H1 (cell line): ENCODE results near the gene PANX1. TPM values are rescaled to one million over a fixed set of nuclear protein-coding genes. Genes with fewer than 3 reads are reported as not detected.

Experiments
- CTCF ChIA-PET: fragments of 300-600 bp; sonication (Branson Sonifier 250); formaldehyde crosslinking; loops from one replicate; lab custom pipeline; 2021; ENCODE audit not compliant: partially characterized antibody; lab: Charles Lee
- POLR2A ChIA-PET: fragments of 300-600 bp; sonication (Branson Sonifier 250); formaldehyde crosslinking; loops from one replicate; lab custom pipeline; 2021; ENCODE audit warnings: inconsistent platforms; ENCODE audit not compliant: partially characterized antibody; lab: Charles Lee
- DNase-seq, 2 experiments: peaks; one replicate each; pipeline versions ENCODE4 v3.0.0 to v3.0.0-alpha.2; 2010 to 2022; ENCODE audit warnings: low spot score in 2 of 2, low read depth in 1 of 2, mixed read lengths in 1 of 2
- FAIRE-seq: peaks from 2 replicates; lab custom pipeline; 2011; peaks lifted over from hg19 to GRCh38; lab: Jason Lieb, UNC
- H2AFZ ChIP-seq: 2 replicates; pipeline ENCODE4 v1.8.1; 2012; ENCODE audit warnings: low read length, inconsistent platforms
- H2AK5ac ChIP-seq: 2 replicates; pipeline ENCODE4 v1.6.1; 2013; ENCODE audit warnings: low read depth, low read length
- H2BK120ac ChIP-seq: replicated peaks from 2 replicates; pipeline ENCODE3; 2013; ENCODE audit warnings: low read depth, low read length, inconsistent platforms
- H2BK12ac ChIP-seq: 2 replicates; pipeline ENCODE4 v1.6.1; 2013; ENCODE audit warnings: low read depth, low read length
- H2BK15ac ChIP-seq: 2 replicates; pipeline ENCODE4 v1.6.1; 2013; ENCODE audit warnings: low read length
- H2BK20ac ChIP-seq: 2 replicates; pipeline ENCODE4 v1.6.1; 2013; ENCODE audit warnings: low read length
- H2BK5ac ChIP-seq: 2 replicates; pipeline ENCODE4 v1.6.1; 2013; ENCODE audit warnings: low read depth, low read length
- H3K14ac ChIP-seq: 2 replicates; pipeline ENCODE4 v1.6.1; 2013; ENCODE audit warnings: inconsistent platforms; ENCODE audit not compliant: insufficient read length
- H3K18ac ChIP-seq: 2 replicates; pipeline ENCODE4 v1.6.1; 2013; ENCODE audit warnings: low read length; ENCODE audit errors: extremely low read depth
- H3K23ac ChIP-seq: 2 replicates; pipeline ENCODE4 v1.6.1; 2013; ENCODE audit warnings: inconsistent platforms; ENCODE audit not compliant: insufficient read length
- H3K23me2 ChIP-seq: 2 replicates; pipeline ENCODE4 v1.6.1; 2013; ENCODE audit warnings: low read depth, low read length
- H3K27ac ChIP-seq: 2 replicates; pipeline ENCODE4 v1.6.1; 2011; ENCODE audit warnings: low read depth, low read length, inconsistent platforms
- H3K27me3 ChIP-seq, 4 experiments: replicated peaks in 1 of 4; 1 replicate in 1 of 4; 2 replicates in 3 of 4; pipeline versions ENCODE4 v1.6.1 to v1.8.1; 2011 to 2013; ENCODE audit warnings: low read length in 3 of 4, mild to moderate bottlenecking in 3 of 4, inconsistent platforms in 2 of 4, mixed read lengths in 2 of 4, moderate library complexity in 1 of 4; ENCODE audit not compliant: control insufficient read depth in 3 of 4, insufficient read depth in 3 of 4; ENCODE audit errors: extremely low read depth in 1 of 4
- H3K36me3 ChIP-seq, 4 experiments: 2 replicates each; pipeline versions ENCODE4 v1.6.1 to v1.8.1; 2011 to 2013; ENCODE audit warnings: mild to moderate bottlenecking in 4 of 4, low read length in 3 of 4, moderate library complexity in 2 of 4, control low read depth in 1 of 4, inconsistent platforms in 1 of 4; ENCODE audit not compliant: insufficient read depth in 4 of 4, control insufficient read depth in 2 of 4
- H3K4ac ChIP-seq: replicated peaks from 2 replicates; pipeline ENCODE3; 2013; ENCODE audit warnings: low read length, low read depth, mixed read lengths, inconsistent platforms; ENCODE audit not compliant: insufficient read length
- H3K4me1 ChIP-seq, 4 experiments: replicated peaks in 1 of 4; 1 replicate in 1 of 4; 2 replicates in 3 of 4; pipeline versions ENCODE4 v1.6.1 to v1.8.1; 2011 to 2013; ENCODE audit warnings: low read length in 3 of 4, inconsistent platforms in 2 of 4, mixed read lengths in 1 of 4; ENCODE audit not compliant: insufficient read depth in 4 of 4, control insufficient read depth in 3 of 4
- H3K4me2 ChIP-seq, 2 experiments: 2 replicates each; pipeline versions ENCODE4 v1.6.1 to v1.8.1; 2011 to 2013; ENCODE audit warnings: low read depth in 2 of 2, low read length in 2 of 2, control low read depth in 1 of 2, inconsistent platforms in 1 of 2, mild to moderate bottlenecking in 1 of 2; ENCODE audit not compliant: insufficient read depth in 1 of 2
- H3K4me3 ChIP-seq, 4 experiments: fragments of 200-600, 300-600 bp in 1 of 4; sonication (generic), shearing (Covaris generic), sonication (Bioruptor Twin) in 1 of 4; 2 replicates each; pipeline versions ENCODE4 v1.5.1 to v1.8.1; 2011 to 2016; ENCODE audit warnings: low read length in 4 of 4, low read depth in 3 of 4, control low read depth in 2 of 4, inconsistent platforms in 2 of 4, mild to moderate bottlenecking in 2 of 4, mixed read lengths in 1 of 4, moderate library complexity in 1 of 4; ENCODE audit not compliant: insufficient read depth in 2 of 4; ENCODE audit errors: extremely low read depth in 1 of 4
- H3K56ac ChIP-seq: replicated peaks from 2 replicates; pipeline ENCODE3; 2013; ENCODE audit warnings: low read depth, mild to moderate bottlenecking, mixed read lengths, low read length, inconsistent platforms; ENCODE audit not compliant: insufficient read length
- H3K79me1 ChIP-seq: 2 replicates; pipeline ENCODE4 v1.6.1; 2013; ENCODE audit warnings: low read depth, low read length, control low read depth
- H3K79me2 ChIP-seq, 2 experiments: 2 replicates each; pipeline versions ENCODE4 v1.6.1 to v1.8.1; 2012 to 2013; ENCODE audit warnings: low read length in 2 of 2, mild to moderate bottlenecking in 2 of 2, inconsistent platforms in 1 of 2; ENCODE audit not compliant: insufficient read depth in 2 of 2, control insufficient read depth in 1 of 2
- H3K9ac ChIP-seq, 4 experiments: replicated peaks in 1 of 4; 1 replicate in 1 of 4; 2 replicates in 3 of 4; pipeline versions ENCODE4 v1.6.1 to v1.8.1; 2011 to 2013; ENCODE audit warnings: low read depth in 3 of 4, low read length in 3 of 4, control low read depth in 2 of 4, mild to moderate bottlenecking in 2 of 4, moderate library complexity in 2 of 4, inconsistent platforms in 1 of 4; ENCODE audit errors: extremely low read depth in 1 of 4
- H3K9me3 ChIP-seq, 2 experiments: 2 replicates each; pipeline versions ENCODE4 v1.6.1 to v1.8.1; 2012 to 2013; ENCODE audit warnings: mild to moderate bottlenecking in 2 of 2, moderate library complexity in 2 of 2, control low read depth in 1 of 2, inconsistent platforms in 1 of 2, low read depth in 1 of 2, low read length in 1 of 2, mixed read lengths in 1 of 2; ENCODE audit not compliant: insufficient read depth in 2 of 2
- H4K20me1 ChIP-seq, 2 experiments: replicated peaks in 1 of 2; 2 replicates each; pipeline versions ENCODE3 to v1.8.1; 2011 to 2013; ENCODE audit warnings: inconsistent platforms in 2 of 2, low read length in 2 of 2, mild to moderate bottlenecking in 1 of 2; ENCODE audit not compliant: insufficient read depth in 2 of 2, control insufficient read depth in 1 of 2
- H4K5ac ChIP-seq: 2 replicates; pipeline ENCODE4 v1.6.1; 2013; ENCODE audit warnings: low read length, low read depth, mixed read lengths, inconsistent platforms; ENCODE audit not compliant: insufficient read length
- H4K8ac ChIP-seq: 2 replicates; pipeline ENCODE4 v1.8.0; 2013; ENCODE audit warnings: mild to moderate bottlenecking, moderate library complexity, low read length, inconsistent platforms; ENCODE audit not compliant: insufficient read depth; ENCODE audit errors: extremely low read depth
- H4K91ac ChIP-seq: replicated peaks from 2 replicates; pipeline ENCODE3; 2013; ENCODE audit warnings: low read length, mixed read lengths, inconsistent platforms; ENCODE audit not compliant: insufficient read length
- CEBPB ChIP-seq: IDR thresholded peaks from 2 replicates; pipeline ENCODE4 v1.6.1; 2012; ENCODE audit warnings: low read depth, low read length
- EP300 ChIP-seq, 2 experiments: IDR thresholded peaks; 1 replicate in 1 of 2; 2 replicates in 1 of 2; pipeline ENCODE4 v1.6.1; 2011 to 2012; ENCODE audit warnings: low read depth in 2 of 2, low read length in 2 of 2, mild to moderate bottlenecking in 2 of 2, borderline replicate concordance in 1 of 2, inconsistent platforms in 1 of 2, moderate library complexity in 1 of 2
- WGBS, 2 experiments: shearing (Covaris generic) in 1 of 2; methylation state at CpG; one replicate each; pipeline versions ENCODE4 v1.1.6 to v1.1.7; 2013 to 2015; ENCODE audit warnings: low lambda C conversion rate in 2 of 2, mixed read lengths in 2 of 2, inconsistent platforms in 1 of 2, low coverage in 1 of 2, missing lambda C conversion rate in 1 of 2; ENCODE audit not compliant: insufficient replicate concordance in 2 of 2, insufficient coverage in 1 of 2, insufficient read length in 1 of 2; ENCODE audit errors: extremely low coverage in 1 of 2, missing lambda C conversion rate in 1 of 2; 5-methylcytosine and 5-hydroxymethylcytosine counted together
- polyA plus RNA-seq, 7 experiments: library from polyadenylated mRNA; depleted of rRNA in 3 of 7; stranded (reverse) in 5 of 7; unstranded in 2 of 7; fragments of >200 nt in 5 of 7; fragments of 200-250 nt in 2 of 7; gene quantifications; 1 replicate in 5 of 7; 2 replicates in 1 of 7; 4 replicates in 1 of 7; pipeline versions ENCODE4 v1.2.1 to v1.2.3, GENCODE V29; 2011 to 2013; ENCODE audit warnings: missing spikeins in 2 of 7, mixed read lengths in 2 of 7
- total RNA-seq: library from RNA; stranded (reverse); fragmentation: NEBNext Ultra II Directional; extraction: Animal tissue kit (Norgen Biotek cat#: 25700); gene quantifications from 2 replicates; pipeline ENCODE4 v1.2.1, GENCODE V29; 2021

The PANX1 gene
- total and polyA plus RNA-seq, 2 of the 8 experiments (the other 6 are each of a cell fraction or from before 2014, with no cell fraction given), result 15.9 to 35.2 TPM

- FAIRE-seq, result no peak
- Histone ChIP-seq H3K4ac (no peak overlapping the region), H3K27ac (no peak overlapping the region)
These were observed 23.4 kb downstream of the PANX1 start for GRCh38 chr11:94151903-94152677.

More at GRCh38 chr11:94151903-94152677, 23.4 kb downstream of the PANX1 start:
- no peak overlapping the region for H4K8ac ChIP-seq
- no peak overlapping the region for H3K4me3 ChIP-seq
- H4K91ac ChIP-seq, result no peak overlapping the region
- H3K9me3 ChIP-seq, result 0 out of 4 replicates have a peak, but pooled peaks cover 0 to 4% of the 10 kb centered on the region in 2 experiments
- no peak overlapping the region; the same call in 1 of the 2 replicates for H3K18ac ChIP-seq
- no peaks in the 10 kb centered on the region for H3K23me2 ChIP-seq
- H3K36me3 ChIP-seq, result peaks cover 0 to 26% (median 10%) of the 10 kb centered on the region in 4 experiments; a peak in 5 of 8 replicates
- H3K56ac ChIP-seq, result no peak overlapping the region
- peaks cover 36 to 45% of the 10 kb centered on the region in 2 experiments for H4K20me1 ChIP-seq
- POLR2A ChIA-PET, result interaction anchor here (4.6 kb wide), 1 partner anchor 23 kb away, joined by 17 read pairs; the partner anchor contains the start of gene PANX1
- H2BK5ac ChIP-seq, result 0 out of 2 replicates have a peak overlapping the region, but pooled peaks have one; percentile 68
- 86% methylated on average over 6 of the region's 6 CpGs; no CpG with 5 or more reads in 1 of the 2 experiments for WGBS, 2 experiments
- TF ChIP-seq CEBPB (0 out of 2 replicates have a peak, but pooled peaks have one; percentile 15), EP300 (IDR thresholded peaks at IDR 0.05; ENCODE audit: borderline replicate concordance in 1 of 2, low read depth in 2 of 2, low read length in 2 of 2) (no peak)
- TF ChIP-seq, all 59 proteins: peak for 1
- DNase-seq, result no peak
- Histone ChIP-seq H2AFZ (no peak overlapping the region), H3K9ac (no peak overlapping the region), H3K4me1 (peaks cover 10 to 22% (median 16%) of the 10 kb centered on the region in 4 experiments), H2AK5ac (no peak overlapping the region; the same call in 1 of the 2 replicates), H3K4me2 (0 out of 4 replicates have a peak overlapping the region, but pooled peaks of 1 of the 2 experiments have one; percentile 37), H2BK120ac (no peak overlapping the region), H2BK20ac (no peak overlapping the region), H3K79me2 (peaks cover 48 to 93% of the 10 kb centered on the region in 2 experiments), H2BK12ac (no peak overlapping the region), H3K79me1 (peaks cover 28% of the 10 kb centered on the region), H3K14ac (no peak overlapping the region), H2BK15ac (no peak overlapping the region), H3K23ac (no peak overlapping the region), H3K27me3 (no peaks in the 10 kb centered on the region), H4K5ac (no peak overlapping the region)
- CTCF ChIA-PET, result interaction anchor here (1.2 to 2.7 kb wide), 3 partner anchors 25 to 85 kb away, joined by 3 to 13 read pairs (median 5); no protein-coding TSS in a partner anchor
